ENCODE measurements around the gene KRTAP4-11.

DNA sequence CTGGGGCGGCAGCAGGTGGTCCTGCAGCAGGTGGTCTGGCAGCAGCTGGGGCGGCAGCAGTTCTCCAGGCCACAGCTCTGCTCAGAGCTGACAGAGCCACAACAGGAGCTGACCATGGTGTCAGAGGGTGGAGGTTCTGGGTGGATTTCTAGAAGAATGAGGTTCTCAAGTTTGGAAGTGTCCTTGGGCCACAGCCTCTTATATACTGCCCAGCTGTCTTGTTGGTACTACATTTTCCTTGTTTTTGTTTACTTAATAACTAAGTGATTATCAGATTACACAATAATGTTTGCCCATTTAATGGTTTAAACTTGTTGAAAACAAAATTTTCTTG lies 31.4 kb upstream of the KRTAP4-11 start, which contains the start of gene KRTAP4-5:
- TF ChIP-seq, protein P1, sequence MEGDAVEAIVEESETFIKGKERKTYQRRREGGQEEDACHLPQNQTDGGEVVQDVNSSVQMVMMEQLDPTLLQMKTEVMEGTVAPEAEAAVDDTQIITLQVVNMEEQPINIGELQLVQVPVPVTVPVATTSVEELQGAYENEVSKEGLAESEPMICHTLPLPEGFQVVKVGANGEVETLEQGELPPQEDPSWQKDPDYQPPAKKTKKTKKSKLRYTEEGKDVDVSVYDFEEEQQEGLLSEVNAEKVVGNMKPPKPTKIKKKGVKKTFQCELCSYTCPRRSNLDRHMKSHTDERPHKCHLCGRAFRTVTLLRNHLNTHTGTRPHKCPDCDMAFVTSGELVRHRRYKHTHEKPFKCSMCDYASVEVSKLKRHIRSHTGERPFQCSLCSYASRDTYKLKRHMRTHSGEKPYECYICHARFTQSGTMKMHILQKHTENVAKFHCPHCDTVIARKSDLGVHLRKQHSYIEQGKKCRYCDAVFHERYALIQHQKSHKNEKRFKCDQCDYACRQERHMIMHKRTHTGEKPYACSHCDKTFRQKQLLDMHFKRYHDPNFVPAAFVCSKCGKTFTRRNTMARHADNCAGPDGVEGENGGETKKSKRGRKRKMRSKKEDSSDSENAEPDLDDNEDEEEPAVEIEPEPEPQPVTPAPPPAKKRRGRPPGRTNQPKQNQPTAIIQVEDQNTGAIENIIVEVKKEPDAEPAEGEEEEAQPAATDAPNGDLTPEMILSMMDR (IDR thresholded peaks at IDR 0.05) = no peak
- TF ChIP-seq SP1 (CRISPR knock-in tag; conservative IDR thresholded peaks at IDR 0.05) (no peak), KAT7 (CRISPR knock-in tag; IDR thresholded peaks at IDR 0.05; ENCODE audit: borderline replicate concordance) (no peak), GABPB1 (CRISPR knock-in tag; IDR thresholded peaks at IDR 0.05) (no peak), JUN (CRISPR knock-in tag; IDR thresholded peaks at IDR 0.05) (no peak), RELA (CRISPR knock-in tag; IDR thresholded peaks at IDR 0.05; ENCODE audit: borderline replicate concordance) (no peak), FOXJ3 (CRISPR knock-in tag; IDR thresholded peaks at IDR 0.05; ENCODE audit: borderline replicate concordance) (no peak), NR3C1 (CRISPR knock-in tag; conservative IDR thresholded peaks at IDR 0.05; ENCODE audit: low read depth) (no peak), NFYB (CRISPR knock-in tag; conservative IDR thresholded peaks at IDR 0.05; ENCODE audit: low read depth) (no peak)
- TF ChIP-seq, protein P2, sequence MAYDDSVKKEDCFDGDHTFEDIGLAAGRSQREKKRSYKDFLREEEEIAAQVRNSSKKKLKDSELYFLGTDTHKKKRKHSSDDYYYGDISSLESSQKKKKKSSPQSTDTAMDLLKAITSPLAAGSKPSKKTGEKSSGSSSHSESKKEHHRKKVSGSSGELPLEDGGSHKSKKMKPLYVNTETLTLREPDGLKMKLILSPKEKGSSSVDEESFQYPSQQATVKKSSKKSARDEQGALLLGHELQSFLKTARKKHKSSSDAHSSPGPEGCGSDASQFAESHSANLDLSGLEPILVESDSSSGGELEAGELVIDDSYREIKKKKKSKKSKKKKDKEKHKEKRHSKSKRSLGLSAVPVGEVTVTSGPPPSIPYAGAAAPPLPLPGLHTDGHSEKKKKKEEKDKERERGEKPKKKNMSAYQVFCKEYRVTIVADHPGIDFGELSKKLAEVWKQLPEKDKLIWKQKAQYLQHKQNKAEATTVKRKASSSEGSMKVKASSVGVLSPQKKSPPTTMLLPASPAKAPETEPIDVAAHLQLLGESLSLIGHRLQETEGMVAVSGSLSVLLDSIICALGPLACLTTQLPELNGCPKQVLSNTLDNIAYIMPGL (CRISPR knock-in tag; IDR thresholded peaks at IDR 0.05) = no peak
- TF ChIP-seq, protein P3, sequence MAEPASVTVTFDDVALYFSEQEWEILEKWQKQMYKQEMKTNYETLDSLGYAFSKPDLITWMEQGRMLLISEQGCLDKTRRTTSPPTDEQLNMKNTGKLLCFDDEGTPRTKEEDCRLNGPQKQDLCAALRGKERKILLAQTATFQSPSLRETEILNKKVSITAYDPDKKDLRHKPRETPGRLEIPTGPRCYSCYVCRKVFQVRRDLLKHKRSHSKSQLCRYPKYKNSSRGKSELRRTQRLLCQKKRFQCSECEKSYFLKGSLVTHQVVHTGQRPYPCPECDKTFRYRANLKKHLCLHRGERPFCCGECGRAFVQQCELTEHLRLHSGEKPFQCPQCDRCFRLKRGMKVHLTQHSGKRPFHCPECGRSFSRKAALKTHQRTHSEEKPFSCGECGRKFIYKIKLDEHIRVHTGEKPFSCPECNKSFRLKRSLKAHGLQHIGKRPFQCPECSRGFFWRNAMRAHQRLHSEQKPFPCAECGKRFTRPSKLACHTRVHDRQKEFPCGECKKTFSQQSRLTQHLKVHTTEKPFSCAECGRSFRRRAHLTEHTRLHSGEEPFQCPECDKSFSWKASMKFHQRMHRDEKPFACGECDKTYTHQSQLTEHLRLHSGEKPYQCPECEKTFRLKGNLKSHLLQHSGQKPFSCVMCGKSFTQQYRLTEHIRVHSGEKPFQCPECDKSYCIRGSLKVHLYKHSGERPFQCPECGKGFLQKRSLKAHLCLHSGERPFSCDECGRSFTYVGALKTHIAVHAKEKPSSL (CRISPR knock-in tag; conservative IDR thresholded peaks at IDR 0.05) = no peak
- TF ChIP-seq, protein P4, sequence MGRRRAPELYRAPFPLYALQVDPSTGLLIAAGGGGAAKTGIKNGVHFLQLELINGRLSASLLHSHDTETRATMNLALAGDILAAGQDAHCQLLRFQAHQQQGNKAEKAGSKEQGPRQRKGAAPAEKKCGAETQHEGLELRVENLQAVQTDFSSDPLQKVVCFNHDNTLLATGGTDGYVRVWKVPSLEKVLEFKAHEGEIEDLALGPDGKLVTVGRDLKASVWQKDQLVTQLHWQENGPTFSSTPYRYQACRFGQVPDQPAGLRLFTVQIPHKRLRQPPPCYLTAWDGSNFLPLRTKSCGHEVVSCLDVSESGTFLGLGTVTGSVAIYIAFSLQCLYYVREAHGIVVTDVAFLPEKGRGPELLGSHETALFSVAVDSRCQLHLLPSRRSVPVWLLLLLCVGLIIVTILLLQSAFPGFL (CRISPR knock-in tag; IDR thresholded peaks at IDR 0.05; ENCODE audit: borderline replicate concordance) = no peak
- TF ChIP-seq, protein P5, sequence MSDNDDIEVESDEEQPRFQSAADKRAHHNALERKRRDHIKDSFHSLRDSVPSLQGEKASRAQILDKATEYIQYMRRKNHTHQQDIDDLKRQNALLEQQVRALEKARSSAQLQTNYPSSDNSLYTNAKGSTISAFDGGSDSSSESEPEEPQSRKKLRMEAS (CRISPR knock-in tag; IDR thresholded peaks at IDR 0.05) = no peak

Data from WTC11 (cell line).